ENCODE data around the gene ANKRD44. TPM values are rescaled to one million over a fixed set of nuclear protein-coding genes. Genes with fewer than 3 reads are reported as not detected.

The ANKRD44 gene
- total and polyA plus RNA-seq, 2 of the 8 experiments (the other 6 are each of a cell fraction or from before 2014, with no cell fraction given): 1.2 to 1.3 TPM

DNA sequence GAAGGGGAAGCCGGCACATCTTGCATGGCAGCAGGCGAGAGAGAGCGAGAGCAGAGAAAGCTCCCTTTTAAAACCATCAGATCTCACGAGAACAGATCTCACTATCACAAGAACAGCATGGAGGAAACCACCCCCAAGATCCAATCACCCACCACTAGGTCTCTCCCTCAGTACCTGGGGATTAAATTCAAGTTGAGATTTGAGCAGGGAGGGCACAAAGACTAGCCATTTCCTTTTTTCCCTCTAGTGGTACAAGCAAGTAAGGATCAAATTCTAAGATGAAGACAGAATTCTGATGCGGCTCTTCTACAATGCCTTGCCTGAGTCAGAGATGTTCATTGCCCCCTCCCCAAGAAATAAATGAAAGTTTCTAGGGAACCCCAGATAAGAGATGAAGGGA is 45.6 kb upstream of the ANKRD44 start (continued):
- no peak for TF ChIP-seq SIN3A (conservative IDR thresholded peaks at IDR 0.05 in 1 of 2, IDR thresholded peaks at IDR 0.05 in 1 of 2; ENCODE audit: low read depth in 1 of 2, low read length in 2 of 2)
- TF ChIP-seq EZH2 (IDR thresholded peaks at IDR 0.05; ENCODE audit: low read depth, low read length, severe bottlenecking): no peak
- no peak for TF ChIP-seq SP2 (IDR thresholded peaks at IDR 0.05; ENCODE audit: low read length)
- TF ChIP-seq, protein P1, sequence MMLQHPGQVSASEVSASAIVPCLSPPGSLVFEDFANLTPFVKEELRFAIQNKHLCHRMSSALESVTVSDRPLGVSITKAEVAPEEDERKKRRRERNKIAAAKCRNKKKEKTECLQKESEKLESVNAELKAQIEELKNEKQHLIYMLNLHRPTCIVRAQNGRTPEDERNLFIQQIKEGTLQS (IDR thresholded peaks at IDR 0.05; ENCODE audit: insufficient read depth, low read depth, low read length): no peak

Measured in H1 (cell line).